A673 (cell line): ENCODE data around the gene CPTP. TPM values are rescaled to one million over a fixed set of nuclear protein-coding genes. Genes with fewer than 3 reads are reported as not detected.

ENCODE experiments used
- BruUV-seq: library from RNA; stranded (reverse); fragments of 400-500 nt; replicated peaks from 2 replicates; lab custom pipeline; 2021; lab: Mats Ljungman, UMichigan
- CTCF ChIA-PET: fragments of 300-600 bp; sonication (Branson Sonifier 250); formaldehyde crosslinking; loops from one replicate; lab custom pipeline; 2022; ENCODE audit warnings: antibody characterized with exemption; lab: Charles Lee
- POLR2A ChIA-PET: fragments of 300-600 bp; sonication (Branson Sonifier 250); formaldehyde crosslinking; loops from one replicate; lab custom pipeline; 2022; ENCODE audit warnings: antibody characterized with exemption; ENCODE audit not compliant: low non-redundant PET; lab: Charles Lee
- DNase-seq: peaks from one replicate; pipeline ENCODE4 v3.0.0-alpha.2; 2015; ENCODE audit warnings: low spot score
- H3K27ac ChIP-seq: fragments of 200-600 bp; sonication (generic); 2 replicates; pipeline ENCODE4 v1.5.1; 2016; ENCODE audit warnings: mixed run types, low read depth, mild to moderate bottlenecking, mixed read lengths, antibody characterized with exemption, low read length; ENCODE audit not compliant: poor library complexity, severe bottlenecking
- H3K27me3 ChIP-seq: fragments of 200-600 bp; sonication (generic); replicated peaks from 2 replicates; pipeline ENCODE4 v1.6.1; 2017; ENCODE audit warnings: mixed run types, low read depth, mild to moderate bottlenecking, mixed read lengths, antibody characterized with exemption, low read length; ENCODE audit not compliant: insufficient read depth, poor library complexity
- H3K36me3 ChIP-seq: fragments of 200-600 bp; sonication (generic); 2 replicates; pipeline ENCODE4 v1.6.1; 2016; ENCODE audit warnings: mixed run types, mild to moderate bottlenecking, mixed read lengths, antibody characterized with exemption, low read length; ENCODE audit not compliant: insufficient read depth, poor library complexity, severe bottlenecking
- H3K4me1 ChIP-seq: fragments of 200-600 bp; sonication (generic); 2 replicates; pipeline ENCODE4 v1.6.1; 2017; ENCODE audit warnings: mixed run types, mild to moderate bottlenecking, mixed read lengths, antibody characterized with exemption, low read length; ENCODE audit not compliant: insufficient read depth, poor library complexity, severe bottlenecking
- H3K4me3 ChIP-seq: fragments of 200-600 bp; sonication (generic); 2 replicates; pipeline ENCODE4 v1.5.1; 2016; ENCODE audit warnings: low read depth, mixed run types, mild to moderate bottlenecking, mixed read lengths, low read length; ENCODE audit not compliant: poor library complexity, severe bottlenecking
- H3K9me3 ChIP-seq: fragments of 200-600 bp; sonication (generic); 2 replicates; pipeline ENCODE4 v1.6.1; 2016; ENCODE audit warnings: mixed run types, low read depth, mild to moderate bottlenecking, mixed read lengths, antibody characterized with exemption, low read length; ENCODE audit not compliant: poor library complexity, severe bottlenecking
- EZH2 ChIP-seq: fragments of 200-600 bp; sonication (generic); IDR thresholded peaks from 2 replicates; pipeline ENCODE4 v1.6.1; 2017; ENCODE audit warnings: borderline replicate concordance, low read depth, mild to moderate bottlenecking, mixed read lengths, antibody characterized with exemption, low read length; ENCODE audit not compliant: poor library complexity, severe bottlenecking
- intact Hi-C: fragments of 100-400 bp; cut with micrococcal nuclease; formaldehyde crosslinking; loops from one replicate; pipeline ENCODE4 v1.10.0; 2022; ENCODE audit not compliant: unreplicated experiment
- total RNA-seq: library from RNA; stranded (reverse); gene quantifications from 2 replicates; pipeline ENCODE4 v1.2.3, GENCODE V29; 2021
- TF ChIP-seq, protein P1 (sequence below): fragments of 300-800, 200-600 bp; sonication (generic); conservative IDR thresholded peaks from 2 replicates; pipeline ENCODE4 v1.5.1; 2017; ENCODE audit warnings: low read depth, mild to moderate bottlenecking, antibody characterized with exemption, low read length, moderate library complexity, mixed read lengths

CPTP gene
- total RNA-seq, 1 experiment from 2014 or later: 17.0 TPM

DNA sequence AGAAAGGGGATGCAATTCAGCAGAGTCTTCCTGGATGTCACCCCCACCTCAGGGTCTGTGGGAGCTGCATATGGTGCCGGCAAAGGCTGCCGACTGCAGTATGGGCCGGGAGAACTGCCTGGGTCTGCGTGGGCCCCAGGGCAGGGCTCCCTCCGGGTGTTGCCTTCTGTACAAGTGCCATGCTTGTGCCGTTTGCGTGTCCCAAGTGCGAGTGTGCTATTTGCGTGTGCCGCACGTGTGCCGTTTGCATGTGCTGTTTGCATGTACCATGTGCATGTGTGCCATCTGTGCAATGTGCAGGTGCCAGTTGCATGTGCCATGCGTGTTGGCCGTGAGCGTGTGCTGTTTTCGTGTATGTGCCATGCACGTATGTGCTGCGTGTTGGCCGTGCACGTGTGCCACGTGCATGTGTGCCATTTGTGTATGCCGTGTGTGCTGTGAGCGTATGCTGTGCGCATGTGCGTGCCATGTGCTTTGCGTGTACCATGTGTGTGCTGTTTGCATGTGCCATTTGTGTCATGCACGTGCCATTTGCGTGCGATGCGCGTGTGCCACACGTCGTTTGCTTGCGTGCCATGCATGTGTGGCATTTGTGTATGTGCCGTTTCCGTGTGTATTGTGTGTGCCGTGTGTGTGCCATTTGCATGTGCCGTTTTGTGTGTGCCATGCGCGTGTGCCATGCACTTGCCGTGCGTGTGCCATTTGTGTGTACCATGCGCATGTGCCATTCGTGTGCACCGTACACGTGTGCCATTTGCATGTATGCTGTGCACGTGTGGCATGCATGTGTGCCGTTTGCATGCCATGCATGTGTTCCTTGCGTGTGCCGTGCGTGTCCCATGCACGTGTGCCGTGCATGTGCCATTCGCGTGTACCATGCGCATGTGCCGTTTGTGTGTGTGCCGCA is 5.0 kb downstream of the CPTP start:
- no peak overlapping the region for H3K27ac ChIP-seq
- intact Hi-C loops: no loop called here
- no peak overlapping the region for H3K4me3 ChIP-seq
- CTCF ChIA-PET: no interaction called here
- peaks cover 13% of the 10 kb centered on the region for H3K4me1 ChIP-seq
- POLR2A ChIA-PET: no interaction called here
- DNase-seq: no peak
- no peaks in the 10 kb centered on the region for H3K9me3 ChIP-seq
- no TSS peak for BruUV-seq
- no peaks in the 10 kb centered on the region for H3K27me3 ChIP-seq
- no peaks in the 10 kb centered on the region for H3K36me3 ChIP-seq
- no peak for TF ChIP-seq EZH2

DNA sequence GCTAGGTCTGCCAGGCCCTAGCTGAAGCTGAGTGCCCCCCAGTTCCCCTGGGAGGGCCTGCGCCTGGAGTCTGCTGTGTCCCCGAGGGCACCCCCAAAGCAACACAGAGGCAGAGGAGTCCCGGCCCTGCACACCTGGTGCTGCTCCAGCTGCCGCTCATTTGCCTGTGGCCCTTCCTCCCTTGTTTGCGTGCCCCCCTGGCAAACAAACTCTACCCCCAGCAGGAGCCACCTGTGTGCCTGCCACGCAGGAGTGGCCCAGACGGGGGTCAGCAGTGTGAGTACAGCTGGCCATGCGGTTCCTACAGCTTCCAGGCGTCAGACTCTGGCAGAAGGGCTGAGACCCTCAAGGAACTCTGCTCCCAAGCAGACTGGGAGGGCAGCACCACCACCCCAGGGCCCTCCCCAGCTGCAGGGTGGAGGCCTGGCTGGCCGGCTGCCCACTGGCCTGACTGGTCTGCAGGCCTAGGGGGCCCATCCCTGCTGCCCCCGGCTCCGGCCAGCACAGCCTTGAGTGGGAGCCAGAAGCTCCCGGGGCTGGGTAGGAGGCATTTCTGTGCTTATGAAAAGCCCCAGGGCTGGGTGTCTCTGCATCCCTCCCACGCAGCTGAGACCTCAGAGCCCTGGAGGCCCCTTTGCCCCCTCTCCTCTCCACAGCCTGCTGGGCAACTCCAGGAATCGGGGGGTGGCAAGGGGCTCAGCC is 5.9 kb downstream of the CPTP start:
- no peaks in the 10 kb centered on the region for H3K36me3 ChIP-seq
- peaks cover 9% of the 10 kb centered on the region for H3K4me1 ChIP-seq
- POLR2A ChIA-PET: no interaction called here
- H3K9me3 ChIP-seq: no peaks in the 10 kb centered on the region
- intact Hi-C loops: no loop called here
- no peak overlapping the region for H3K4me3 ChIP-seq
- no peak overlapping the region for H3K27ac ChIP-seq
- TF ChIP-seq EZH2: no peak
- TF ChIP-seq, protein P1, sequence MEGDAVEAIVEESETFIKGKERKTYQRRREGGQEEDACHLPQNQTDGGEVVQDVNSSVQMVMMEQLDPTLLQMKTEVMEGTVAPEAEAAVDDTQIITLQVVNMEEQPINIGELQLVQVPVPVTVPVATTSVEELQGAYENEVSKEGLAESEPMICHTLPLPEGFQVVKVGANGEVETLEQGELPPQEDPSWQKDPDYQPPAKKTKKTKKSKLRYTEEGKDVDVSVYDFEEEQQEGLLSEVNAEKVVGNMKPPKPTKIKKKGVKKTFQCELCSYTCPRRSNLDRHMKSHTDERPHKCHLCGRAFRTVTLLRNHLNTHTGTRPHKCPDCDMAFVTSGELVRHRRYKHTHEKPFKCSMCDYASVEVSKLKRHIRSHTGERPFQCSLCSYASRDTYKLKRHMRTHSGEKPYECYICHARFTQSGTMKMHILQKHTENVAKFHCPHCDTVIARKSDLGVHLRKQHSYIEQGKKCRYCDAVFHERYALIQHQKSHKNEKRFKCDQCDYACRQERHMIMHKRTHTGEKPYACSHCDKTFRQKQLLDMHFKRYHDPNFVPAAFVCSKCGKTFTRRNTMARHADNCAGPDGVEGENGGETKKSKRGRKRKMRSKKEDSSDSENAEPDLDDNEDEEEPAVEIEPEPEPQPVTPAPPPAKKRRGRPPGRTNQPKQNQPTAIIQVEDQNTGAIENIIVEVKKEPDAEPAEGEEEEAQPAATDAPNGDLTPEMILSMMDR: no peak
- no peaks in the 10 kb centered on the region for H3K27me3 ChIP-seq
- CTCF ChIA-PET: no interaction called here
- no TSS peak for BruUV-seq
- no peak for DNase-seq

GRCh38 chr1:1331068-1331965 is 6.7 kb downstream of the CPTP start, which contains the start of gene TAS1R3:
Gene TAS1R3 (plus strand): TSS chr1:1331280. CDS start chr1:1331346, 66 bp downstream.
- no TSS peak for BruUV-seq
- intact Hi-C loops: no loop called here
- TF ChIP-seq EZH2: no peak
- TF ChIP-seq, protein P1: no peak
- DNase-seq: no peak
- no peaks in the 10 kb centered on the region for H3K36me3 ChIP-seq
- no peak within 1 kb of the TSS for H3K4me3 ChIP-seq
- CTCF ChIA-PET: no interaction called here
- POLR2A ChIA-PET: no interaction called here
- no peaks in the 10 kb centered on the region for H3K27me3 ChIP-seq
- no peaks in the 10 kb centered on the region for H3K9me3 ChIP-seq
- H3K4me1 ChIP-seq: peaks cover 4% of the 10 kb centered on the region
- H3K27ac ChIP-seq: no peak within 1 kb of the TSS
